ENCODE data around the gene RFC5.
"Not testable (repeated sequence)": the region's sequence is repeated elsewhere in the genome, so short reads cannot be mapped to it uniquely, and the experiment has no call there.

The RFC5 gene

GRCh38 chr12:118053071-118053985 lies 36.8 kb downstream of the RFC5 start:
- no peak for DNase-seq

- DNase-seq = no peak
Measured at GRCh38 chr12:118055144-118055557, 38.6 kb downstream of the RFC5 start.

GRCh38 chr12:118055865-118056773 lies 39.6 kb downstream of the RFC5 start:
- DNase-seq = no peak

- no peak for DNase-seq
Measured at GRCh38 chr12:118058227-118058626, 41.7 kb downstream of the RFC5 start.

GRCh38 chr12:118058881-118059280 lies 42.4 kb downstream of the RFC5 start:
- no peak for DNase-seq

GRCh38 chr12:118059341-118060191 lies 43.1 kb downstream of the RFC5 start:
- DNase-seq = no peak

- no peak for DNase-seq
Measured at GRCh38 chr12:118060301-118061010, 44.0 kb downstream of the RFC5 start.

- no peak for DNase-seq
Measured at GRCh38 chr12:118061011-118061872, 44.7 kb downstream of the RFC5 start, which contains the start of gene WSB2. Gene WSB2, minus strand, starts transcription at chr12:118061179. Its CDS starts 131 bp downstream, at chr12:118061048.

GRCh38 chr12:118061873-118062843 lies 45.7 kb downstream of the RFC5 start:
- DNase-seq = no peak

- no peak for DNase-seq
Measured at GRCh38 chr12:118063576-118064391, 47.3 kb downstream of the RFC5 start.

GRCh38 chr12:118064608-118065007 lies 48.1 kb downstream of the RFC5 start:
- no peak for DNase-seq

GRCh38 chr12:118065380-118065779 lies 48.9 kb downstream of the RFC5 start:
- no peak for DNase-seq

GRCh38 chr12:118068445-118068844 lies 51.9 kb downstream of the RFC5 start:
- DNase-seq = no peak

GRCh38 chr12:118070650-118071049 lies 54.1 kb downstream of the RFC5 start:
- no peak for DNase-seq

- DNase-seq = no peak
Measured at GRCh38 chr12:118073768-118074167, 57.3 kb downstream of the RFC5 start.

GRCh38 chr12:118081521-118081920 lies 65.0 kb downstream of the RFC5 start:
- DNase-seq = not testable (repeated sequence)
